ENCODE measurements around the gene MLLT10.

GRCh38 chr10:21758239-21758638, 224.2 kb downstream of the MLLT10 start:
- TF ChIP-seq CTCF (IDR thresholded peaks at IDR 0.05; ENCODE audit: borderline replicate concordance, extremely low read depth, low read length, poor library complexity, severe bottlenecking) (no peak), EZH2 (IDR thresholded peaks at IDR 0.05; ENCODE audit: borderline replicate concordance, low read depth, low read length, severe bottlenecking) (no peak)

Measured in DND-41 (cell line).